Mesothelial cell of epicardium (in vitro differentiated cells): Measurements from ENCODE around the gene TTC28. TPM values are rescaled to one million over a fixed set of nuclear protein-coding genes. Genes with fewer than 3 reads are reported as not detected.

Experiments used
- DNase-seq, 2 experiments: peaks; one replicate each; pipeline ENCODE4 v3.0.0; 2021; ENCODE audit warnings: low spot score in 2 of 2; ENCODE audit not compliant: unreplicated experiment in 2 of 2
- H3K27ac Mint-ChIP-seq: 2 replicates; pipeline ENCODE4 v1.8.0; 2021; ENCODE audit warnings: mixed read lengths
- H3K27me3 Mint-ChIP-seq: 2 replicates; pipeline ENCODE4 v1.8.0; 2021; ENCODE audit warnings: low read depth, mixed read lengths
- H3K36me3 Mint-ChIP-seq: 2 replicates; pipeline ENCODE4 v1.8.0; 2021; ENCODE audit warnings: mixed read lengths
- H3K4me1 Mint-ChIP-seq: 2 replicates; pipeline ENCODE4 v1.8.0; 2021; ENCODE audit warnings: mixed read lengths
- H3K4me3 Mint-ChIP-seq: 2 replicates; pipeline ENCODE4 v1.8.0; 2021; ENCODE audit warnings: mild to moderate bottlenecking, moderate library complexity, mixed read lengths
- H3K9me3 Mint-ChIP-seq: 2 replicates; pipeline ENCODE4 v1.8.0; 2021; ENCODE audit warnings: mixed read lengths
- CTCF ChIP-seq: fragments of 200-600 bp; sonication (generic); IDR thresholded peaks from one replicate; pipeline ENCODE4 v1.5.0; 2021; ENCODE audit warnings: antibody characterized with exemption; ENCODE audit not compliant: unreplicated experiment
- total RNA-seq: library from RNA; stranded (reverse); gene quantifications from 3 replicates; pipeline ENCODE4 v1.2.1, GENCODE V29; 2021

The TTC28 gene
- total RNA-seq, 1 donor from 2014 or later = 95.9 TPM

GRCh38 chr22:28044546-28045173 lies 635.0 kb downstream of the TTC28 start:
- Mint-ChIP-seq H3K9me3 (peaks cover 12% of the 10 kb centered on the region), H3K27me3 (no peaks in the 10 kb centered on the region), H3K36me3 (peaks cover 17% of the 10 kb centered on the region), H3K4me3 (no peak overlapping the region), H3K4me1 (peaks cover 14% of the 10 kb centered on the region), H3K27ac (peak overlapping the region; percentile 88)
- no peak for TF ChIP-seq CTCF
- DNase-seq = no peak

- Mint-ChIP-seq H3K9me3 (peaks cover 12% of the 10 kb centered on the region), H3K27me3 (no peaks in the 10 kb centered on the region), H3K27ac (no peak overlapping the region), H3K4me3 (no peak overlapping the region), H3K4me1 (peaks cover 9% of the 10 kb centered on the region), H3K36me3 (peaks cover 17% of the 10 kb centered on the region)
- TF ChIP-seq CTCF = no peak
- DNase-seq = no peak
Measured at GRCh38 chr22:28043266-28043665, 636.4 kb downstream of the TTC28 start.

- H3K4me3 Mint-ChIP-seq = peak overlapping the region; percentile 30
- peak; percentile 67 to 81 for DNase-seq
- no peak for TF ChIP-seq CTCF
- H3K4me1 Mint-ChIP-seq = peaks cover 50% of the 10 kb centered on the region
- peak overlapping the region; percentile 81 for H3K27ac Mint-ChIP-seq
- no peaks in the 10 kb centered on the region for H3K36me3 Mint-ChIP-seq
- no peaks in the 10 kb centered on the region for H3K27me3 Mint-ChIP-seq
- H3K9me3 Mint-ChIP-seq = peaks cover 3% of the 10 kb centered on the region
Measured at GRCh38 chr22:28034760-28035401, 644.8 kb downstream of the TTC28 start.

GRCh38 chr22:28034145-28034759 lies 645.4 kb downstream of the TTC28 start:
- H3K36me3 Mint-ChIP-seq = no peaks in the 10 kb centered on the region
- H3K27ac Mint-ChIP-seq = peak overlapping the region; percentile 81
- peaks cover 3% of the 10 kb centered on the region for H3K9me3 Mint-ChIP-seq
- no peak overlapping the region for H3K4me3 Mint-ChIP-seq
- no peak for DNase-seq
- H3K27me3 Mint-ChIP-seq = no peaks in the 10 kb centered on the region
- peaks cover 55% of the 10 kb centered on the region for H3K4me1 Mint-ChIP-seq
- TF ChIP-seq CTCF = no peak

GRCh38 chr22:28032861-28033260 lies 646.8 kb downstream of the TTC28 start:
- Mint-ChIP-seq H3K4me3 (no peak overlapping the region), H3K4me1 (peaks cover 64% of the 10 kb centered on the region), H3K9me3 (peaks cover 2% of the 10 kb centered on the region), H3K27ac (peak overlapping the region; percentile 66), H3K36me3 (no peaks in the 10 kb centered on the region), H3K27me3 (no peaks in the 10 kb centered on the region)
- no peak for TF ChIP-seq CTCF
- DNase-seq = no peak
